A549 (cell line): Measurements from ENCODE around the gene MVB12B. TPM values are rescaled to one million over a fixed set of nuclear protein-coding genes. Genes with fewer than 3 reads are reported as not detected.

ENCODE experiments used
- ATAC-seq, 2 experiments: fragments of 200-7000 bp in 1 of 2; fragments of >200 bp in 1 of 2; cut with Nextera tagmentation in 1 of 2; cut with Tn5 transposase in 1 of 2; 3 replicates each; pipeline versions ENCODE4 v1.8.0 to v1.9.1; 2018 to 2020; ENCODE audit warnings: mild to moderate bottlenecking in 1 of 2, moderate library complexity in 1 of 2
- CTCF ChIA-PET: fragments of 300-600 bp; sonication (Branson Sonifier 250); formaldehyde crosslinking; extraction: SDS; loops from one replicate; lab custom pipeline; 2021; ENCODE audit warnings: antibody characterized with exemption, inconsistent platforms; lab: Yijun Ruan, JAX
- POLR2A ChIA-PET: fragments of 350-600 bp; formaldehyde crosslinking; extraction: SDS; loops from one replicate; lab custom pipeline; 2021; ENCODE audit warnings: antibody characterized with exemption, inconsistent platforms; lab: Yijun Ruan, JAX
- DNase-seq, 2 experiments: peaks; one replicate each; pipeline versions ENCODE4 v3.0.0 to v3.0.0-alpha.2; 2011 to 2016; ENCODE audit warnings: low read depth in 1 of 2, low spot score in 1 of 2
- FAIRE-seq: peaks from 2 replicates; lab custom pipeline; 2011; peaks lifted over from hg19 to GRCh38; lab: Jason Lieb, UNC
- H3K27ac ChIP-seq, 2 experiments: fragments of >200 bp; sonication (Bioruptor Twin); formaldehyde crosslinking; 3 replicates each; pipeline ENCODE4 v1.5.1; 2016 to 2017
- H3K4me1 ChIP-seq: fragments of >200 bp; sonication (Bioruptor Twin); formaldehyde crosslinking; 3 replicates; pipeline ENCODE4 v1.6.1; 2016
- H3K4me2 ChIP-seq: fragments of >200 bp; sonication (Bioruptor Twin); formaldehyde crosslinking; 3 replicates; pipeline ENCODE4 v1.6.1; 2016
- H3K4me3 ChIP-seq: fragments of >200 bp; sonication (Bioruptor Twin); formaldehyde crosslinking; 3 replicates; pipeline ENCODE4 v1.5.1; 2016
- H3K9me3 ChIP-seq: fragments of >200 bp; sonication (Bioruptor Twin); formaldehyde crosslinking; 3 replicates; pipeline ENCODE4 v1.6.1; 2016
- CBX2 ChIP-seq: fragments of 200-600 bp; sonication (generic); IDR thresholded peaks from 2 replicates; pipeline ENCODE4 v1.6.1; 2016; ENCODE audit warnings: low read depth, mild to moderate bottlenecking, borderline replicate concordance
- CBX8 ChIP-seq: fragments of 200-600 bp; sonication (generic); IDR thresholded peaks from 2 replicates; pipeline ENCODE4 v1.6.1; 2016
- EHMT2 ChIP-seq: fragments of 200-600 bp; sonication (generic); IDR thresholded peaks from 2 replicates; pipeline ENCODE4 v1.6.1; 2016; ENCODE audit warnings: antibody characterized with exemption, low read depth, mild to moderate bottlenecking, moderate library complexity
- FOSB ChIP-seq: fragments of 250-450 bp; sonication (Bioruptor Pico); IDR thresholded peaks from 2 replicates; pipeline ENCODE4 v1.5.0; 2020; ENCODE audit warnings: mild to moderate bottlenecking, moderate library complexity
- FOSL2 ChIP-seq, 2 experiments: fragments of 450-650 bp in 1 of 2; fragments of >200 bp in 1 of 2; sonication (Bioruptor Twin) in 1 of 2; formaldehyde crosslinking; IDR thresholded peaks; 2 replicates each; pipeline versions ENCODE4 v1.5.0 to v1.6.1; 2016 to 2020; ENCODE audit warnings: mild to moderate bottlenecking in 1 of 2, moderate library complexity in 1 of 2
- FOXS1 ChIP-seq: fragments of 250-450 bp; sonication (Bioruptor Pico); IDR thresholded peaks from 2 replicates; pipeline ENCODE4 v1.5.0; 2020; ENCODE audit warnings: mild to moderate bottlenecking, moderate library complexity
- HDAC2 ChIP-seq: fragments of 200-600 bp; sonication (generic); IDR thresholded peaks from 2 replicates; pipeline ENCODE4 v1.6.1; 2016
- HEYL ChIP-seq: fragments of 250-450 bp; sonication (Bioruptor Pico); IDR thresholded peaks from 2 replicates; pipeline ENCODE4 v1.8.0; 2021; ENCODE audit warnings: mild to moderate bottlenecking, moderate library complexity
- JUNB ChIP-seq: fragments of >200 bp; sonication (Bioruptor Twin); formaldehyde crosslinking; IDR thresholded peaks from 2 replicates; pipeline ENCODE4 v1.6.1; 2016
- KDM1A ChIP-seq: fragments of 200-600 bp; sonication (generic); IDR thresholded peaks from 2 replicates; pipeline ENCODE4 v1.6.1; 2016; ENCODE audit warnings: low read depth, mild to moderate bottlenecking
- MAZ ChIP-seq: fragments of 150-350 bp; IDR thresholded peaks from 2 replicates; pipeline ENCODE4 v1.6.1; 2014; ENCODE audit warnings: antibody characterized with exemption, low read depth, low read length, borderline replicate concordance
- MYC ChIP-seq: IDR thresholded peaks from 2 replicates; pipeline ENCODE4 v1.6.1; 2012; ENCODE audit warnings: mild to moderate bottlenecking, inconsistent platforms, low read length, improper control_type of control experiment, borderline replicate concordance
- NFE2L2 ChIP-seq: fragments of 150-350 bp; conservative IDR thresholded peaks from 2 replicates; pipeline ENCODE4 v1.6.1; 2014; ENCODE audit warnings: low read length
- NPAS2 ChIP-seq: fragments of 250-450 bp; sonication (Bioruptor Pico); IDR thresholded peaks from 2 replicates; pipeline ENCODE4 v1.8.0; 2022; ENCODE audit warnings: mild to moderate bottlenecking, moderate library complexity, borderline replicate concordance
- POLR2AphosphoS2 ChIP-seq: conservative IDR thresholded peaks from 2 replicates; pipeline ENCODE4 v1.6.1; 2012; ENCODE audit warnings: low read length, improper control_type of control experiment, inconsistent platforms
- RCOR1 ChIP-seq: fragments of 150-350 bp; IDR thresholded peaks from 2 replicates; pipeline ENCODE4 v1.6.1; 2014; ENCODE audit warnings: antibody characterized with exemption, low read length, low read depth
- SMC3 ChIP-seq: fragments of >200 bp; sonication (Bioruptor Twin); formaldehyde crosslinking; IDR thresholded peaks from 3 replicates; pipeline ENCODE4 v1.6.1; 2018; ENCODE audit warnings: inconsistent platforms
- TFCP2L1 ChIP-seq: fragments of 250-450 bp; sonication (Bioruptor Pico); IDR thresholded peaks from 2 replicates; pipeline ENCODE4 v1.5.0; 2021; ENCODE audit warnings: mild to moderate bottlenecking
- TP53 ChIP-seq: fragments of 250-450 bp; sonication (Bioruptor Pico); IDR thresholded peaks from 2 replicates; pipeline ENCODE4 v1.5.0; 2021; ENCODE audit warnings: mild to moderate bottlenecking, moderate library complexity
- ZFP36 ChIP-seq: fragments of 450-650 bp; IDR thresholded peaks from 2 replicates; pipeline ENCODE4 v1.6.1; 2014; ENCODE audit warnings: borderline replicate concordance; ENCODE audit not compliant: partially characterized antibody
- WGBS: methylation state at CpG from one replicate; pipeline ENCODE4 v1.1.6; 2017; ENCODE audit errors: missing lambda C conversion rate; 5-methylcytosine and 5-hydroxymethylcytosine counted together
- polyA plus RNA-seq, 4 experiments: library from polyadenylated mRNA; depleted of rRNA in 3 of 4; stranded (reverse); fragments of >200 nt; fragmentation: RNase III in 1 of 4; extraction: RNeasy Plus Mini Kit Qiagen cat#74134 plus additional on column Dnase treatment in 1 of 4; gene quantifications; 2 replicates in 3 of 4; 3 replicates in 1 of 4; pipeline ENCODE4 v1.2.3, GENCODE V29; 2011 to 2017
- TF ChIP-seq, protein P1 (sequence below): IDR thresholded peaks from 2 replicates; pipeline ENCODE4 v1.6.1; 2012; ENCODE audit warnings: low read depth, borderline replicate concordance
- TF ChIP-seq, protein P2 (sequence below): fragments of 250-450 bp; sonication (Bioruptor Pico); IDR thresholded peaks from 2 replicates; pipeline ENCODE4 v1.5.0; 2021; ENCODE audit warnings: mild to moderate bottlenecking, moderate library complexity, borderline replicate concordance
- TF ChIP-seq, protein P3 (sequence below): fragments of 450-650 bp; IDR thresholded peaks from 2 replicates; pipeline ENCODE4 v1.6.1; 2014; ENCODE audit warnings: antibody characterized with exemption
- TF ChIP-seq, protein P4 (sequence below): IDR thresholded peaks from 2 replicates; pipeline ENCODE4 v1.6.1; 2012
- TF ChIP-seq, protein P5 (sequence below): fragments of >200 bp; sonication (Bioruptor Twin); formaldehyde crosslinking; IDR thresholded peaks from 3 replicates; pipeline ENCODE4 v1.6.1; 2016
- TF ChIP-seq, protein P6 (sequence below): fragments of >200 bp; sonication (Bioruptor Twin); formaldehyde crosslinking; IDR thresholded peaks from 2 replicates; pipeline ENCODE4 v1.6.1; 2016

Gene MVB12B
- polyA plus RNA-seq, 2 of the 4 experiments (the other 2 are of a cell fraction) = 4.6 to 5.9 TPM

DNA sequence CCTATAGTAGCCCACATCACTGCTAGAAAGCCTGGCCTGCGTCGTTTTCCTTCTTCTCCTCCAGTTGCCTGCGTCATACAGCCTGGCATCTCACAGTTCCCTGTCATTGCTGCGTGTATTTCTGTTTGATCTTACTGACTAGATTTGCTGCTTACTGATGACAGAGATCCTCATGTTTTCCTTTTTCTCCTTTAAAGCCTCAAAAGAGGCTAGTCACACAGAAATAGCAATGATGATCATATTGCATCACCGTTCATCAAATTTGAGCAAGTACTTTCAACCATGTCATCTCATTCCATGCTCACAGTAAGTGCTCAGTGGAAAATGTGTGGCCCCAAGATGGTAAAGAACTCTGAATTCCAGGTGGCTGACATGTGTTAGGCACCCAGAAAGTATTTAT lies 76.8 kb downstream of the MVB12B start:
- Histone ChIP-seq H3K4me2 (no peak overlapping the region), H3K27ac (no peak overlapping the region), H3K4me3 (no peak overlapping the region), H3K4me1 (no peaks in the 10 kb centered on the region), H3K9me3 (no peaks in the 10 kb centered on the region)
- ATAC-seq = no peak
- no peak for DNase-seq
- no peak for FAIRE-seq
- POLR2A ChIA-PET = no interaction called here
- TF ChIP-seq FOXS1 (no peak), HDAC2 (no peak), ZFP36 (no peak), RCOR1 (no peak), FOSL2 (IDR thresholded peaks at IDR 0.05) (no peak), FOSL2 (CRISPR knock-in tag; IDR thresholded peaks at IDR 0.05) (no peak), NFE2L2 (no peak), CBX8 (no peak), TFCP2L1 (CRISPR knock-in tag) (no peak), CBX2 (no peak), MAZ (no peak), HEYL (CRISPR knock-in tag) (no peak), EHMT2 (no peak)
- TF ChIP-seq, protein P1, sequence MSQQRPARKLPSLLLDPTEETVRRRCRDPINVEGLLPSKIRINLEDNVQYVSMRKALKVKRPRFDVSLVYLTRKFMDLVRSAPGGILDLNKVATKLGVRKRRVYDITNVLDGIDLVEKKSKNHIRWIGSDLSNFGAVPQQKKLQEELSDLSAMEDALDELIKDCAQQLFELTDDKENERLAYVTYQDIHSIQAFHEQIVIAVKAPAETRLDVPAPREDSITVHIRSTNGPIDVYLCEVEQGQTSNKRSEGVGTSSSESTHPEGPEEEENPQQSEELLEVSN = no peak
- TF ChIP-seq, protein P2, sequence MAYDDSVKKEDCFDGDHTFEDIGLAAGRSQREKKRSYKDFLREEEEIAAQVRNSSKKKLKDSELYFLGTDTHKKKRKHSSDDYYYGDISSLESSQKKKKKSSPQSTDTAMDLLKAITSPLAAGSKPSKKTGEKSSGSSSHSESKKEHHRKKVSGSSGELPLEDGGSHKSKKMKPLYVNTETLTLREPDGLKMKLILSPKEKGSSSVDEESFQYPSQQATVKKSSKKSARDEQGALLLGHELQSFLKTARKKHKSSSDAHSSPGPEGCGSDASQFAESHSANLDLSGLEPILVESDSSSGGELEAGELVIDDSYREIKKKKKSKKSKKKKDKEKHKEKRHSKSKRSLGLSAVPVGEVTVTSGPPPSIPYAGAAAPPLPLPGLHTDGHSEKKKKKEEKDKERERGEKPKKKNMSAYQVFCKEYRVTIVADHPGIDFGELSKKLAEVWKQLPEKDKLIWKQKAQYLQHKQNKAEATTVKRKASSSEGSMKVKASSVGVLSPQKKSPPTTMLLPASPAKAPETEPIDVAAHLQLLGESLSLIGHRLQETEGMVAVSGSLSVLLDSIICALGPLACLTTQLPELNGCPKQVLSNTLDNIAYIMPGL (CRISPR knock-in tag) = no peak
- TF ChIP-seq, protein P3, sequence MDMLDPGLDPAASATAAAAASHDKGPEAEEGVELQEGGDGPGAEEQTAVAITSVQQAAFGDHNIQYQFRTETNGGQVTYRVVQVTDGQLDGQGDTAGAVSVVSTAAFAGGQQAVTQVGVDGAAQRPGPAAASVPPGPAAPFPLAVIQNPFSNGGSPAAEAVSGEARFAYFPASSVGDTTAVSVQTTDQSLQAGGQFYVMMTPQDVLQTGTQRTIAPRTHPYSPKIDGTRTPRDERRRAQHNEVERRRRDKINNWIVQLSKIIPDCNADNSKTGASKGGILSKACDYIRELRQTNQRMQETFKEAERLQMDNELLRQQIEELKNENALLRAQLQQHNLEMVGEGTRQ = no peak
- 97% methylated on average over 5 of the region's 5 CpGs for WGBS
- CTCF ChIA-PET = interaction anchor here (0.8 to 3.3 kb wide), 3 partner anchors 8 to 996 kb away, joined by 5 to 20 read pairs (median 5); no protein-coding TSS in a partner anchor

DNA sequence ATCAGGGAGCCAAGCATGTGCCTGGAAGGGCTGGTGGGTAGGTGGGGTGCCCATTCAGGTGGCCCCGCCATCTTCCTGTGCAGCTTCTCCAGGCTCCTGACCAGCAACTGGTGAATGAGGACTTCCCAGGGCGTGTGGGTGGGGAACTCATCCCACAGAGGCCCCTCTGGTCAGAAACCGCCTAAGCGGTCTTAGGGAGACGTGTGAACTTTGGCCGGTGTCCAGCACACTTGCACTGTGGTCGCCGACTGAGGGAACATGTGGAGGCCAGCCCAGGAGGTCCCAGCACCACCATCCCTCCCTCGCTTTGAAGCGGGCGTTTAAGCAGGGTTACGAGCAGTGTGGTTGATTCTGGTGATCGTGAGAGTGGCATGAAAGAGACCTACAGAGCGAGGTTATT lies 77.8 kb downstream of the MVB12B start:
- Histone ChIP-seq H3K9me3 (no peaks in the 10 kb centered on the region), H3K27ac (no peak overlapping the region), H3K4me2 (no peak overlapping the region), H3K4me3 (no peak overlapping the region), H3K4me1 (no peaks in the 10 kb centered on the region)
- CTCF ChIA-PET = interaction anchor here (0.6 to 3.3 kb wide), 4 partner anchors 9 to 997 kb away, joined by 3 to 20 read pairs (median 5); no protein-coding TSS in a partner anchor
- 85% methylated on average over 12 of the region's 14 CpGs for WGBS
- TF ChIP-seq CBX2 (no peak), POLR2AphosphoS2 (no peak), SMC3 (no peak), TP53 (CRISPR knock-in tag) (no peak), MYC (no peak), FOSB (no peak), KDM1A (no peak), NFE2L2 (no peak), NPAS2 (CRISPR knock-in tag) (no peak), FOSL2 (IDR thresholded peaks at IDR 0.05) (no peak), FOSL2 (CRISPR knock-in tag; IDR thresholded peaks at IDR 0.05) (no peak), JUNB (no peak)
- TF ChIP-seq, protein P4, sequence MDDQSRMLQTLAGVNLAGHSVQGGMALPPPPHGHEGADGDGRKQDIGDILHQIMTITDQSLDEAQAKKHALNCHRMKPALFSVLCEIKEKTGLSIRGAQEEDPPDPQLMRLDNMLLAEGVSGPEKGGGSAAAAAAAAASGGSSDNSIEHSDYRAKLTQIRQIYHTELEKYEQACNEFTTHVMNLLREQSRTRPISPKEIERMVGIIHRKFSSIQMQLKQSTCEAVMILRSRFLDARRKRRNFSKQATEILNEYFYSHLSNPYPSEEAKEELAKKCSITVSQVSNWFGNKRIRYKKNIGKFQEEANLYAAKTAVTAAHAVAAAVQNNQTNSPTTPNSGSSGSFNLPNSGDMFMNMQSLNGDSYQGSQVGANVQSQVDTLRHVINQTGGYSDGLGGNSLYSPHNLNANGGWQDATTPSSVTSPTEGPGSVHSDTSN = no peak
- TF ChIP-seq, protein P3 = no peak
- TF ChIP-seq, protein P5, sequence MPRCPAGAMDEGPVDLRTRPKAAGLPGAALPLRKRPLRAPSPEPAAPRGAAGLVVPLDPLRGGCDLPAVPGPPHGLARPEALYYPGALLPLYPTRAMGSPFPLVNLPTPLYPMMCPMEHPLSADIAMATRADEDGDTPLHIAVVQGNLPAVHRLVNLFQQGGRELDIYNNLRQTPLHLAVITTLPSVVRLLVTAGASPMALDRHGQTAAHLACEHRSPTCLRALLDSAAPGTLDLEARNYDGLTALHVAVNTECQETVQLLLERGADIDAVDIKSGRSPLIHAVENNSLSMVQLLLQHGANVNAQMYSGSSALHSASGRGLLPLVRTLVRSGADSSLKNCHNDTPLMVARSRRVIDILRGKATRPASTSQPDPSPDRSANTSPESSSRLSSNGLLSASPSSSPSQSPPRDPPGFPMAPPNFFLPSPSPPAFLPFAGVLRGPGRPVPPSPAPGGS = no peak
- TF ChIP-seq, protein P6, sequence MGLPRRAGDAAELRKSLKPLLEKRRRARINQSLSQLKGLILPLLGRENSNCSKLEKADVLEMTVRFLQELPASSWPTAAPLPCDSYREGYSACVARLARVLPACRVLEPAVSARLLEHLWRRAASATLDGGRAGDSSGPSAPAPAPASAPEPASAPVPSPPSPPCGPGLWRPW = no peak
- DNase-seq = no peak
- ATAC-seq = no peak
- no peak for FAIRE-seq
- POLR2A ChIA-PET = no interaction called here
